GM12878 (cell line): ENCODE measurements around the gene SLC6A7.

Source experiments
- CREB1 ChIP-seq: IDR thresholded peaks from 2 replicates; pipeline ENCODE4 v1.6.1; 2012; ENCODE audit warnings: low read depth, mild to moderate bottlenecking, inconsistent platforms
- MTA2 ChIP-seq: fragments of 450-650 bp; IDR thresholded peaks from 2 replicates; pipeline ENCODE4 v1.6.1; 2016; ENCODE audit warnings: low read depth, mild to moderate bottlenecking, moderate library complexity
- NFIC ChIP-seq: IDR thresholded peaks from 2 replicates; pipeline ENCODE4 v1.6.1; 2012; ENCODE audit warnings: low read depth, mild to moderate bottlenecking, inconsistent platforms, low read length, moderate library complexity
- RELB ChIP-seq: fragments of 450-650 bp; IDR thresholded peaks from 2 replicates; pipeline ENCODE4 v1.6.1; 2017; ENCODE audit warnings: low read depth, mild to moderate bottlenecking, moderate library complexity
- TAF1 ChIP-seq: IDR thresholded peaks from 2 replicates; pipeline ENCODE4 v1.6.1; 2011; ENCODE audit warnings: mild to moderate bottlenecking, low read depth, low read length, borderline replicate concordance
- TF ChIP-seq, protein P1 (sequence below), 3 experiments: IDR thresholded peaks in 2 of 3; conservative IDR thresholded peaks in 1 of 3; 2 replicates each; pipeline ENCODE4 v1.5.1; 2011; ENCODE audit warnings: low read depth in 3 of 3, low read length in 3 of 3, mild to moderate bottlenecking in 3 of 3, control low read depth in 2 of 3, moderate library complexity in 2 of 3, inconsistent platforms in 1 of 3, mixed read lengths in 1 of 3; ENCODE audit not compliant: control insufficient read depth in 2 of 3, insufficient read depth in 1 of 3; ENCODE audit errors: extremely low read depth in 1 of 3

DNA sequence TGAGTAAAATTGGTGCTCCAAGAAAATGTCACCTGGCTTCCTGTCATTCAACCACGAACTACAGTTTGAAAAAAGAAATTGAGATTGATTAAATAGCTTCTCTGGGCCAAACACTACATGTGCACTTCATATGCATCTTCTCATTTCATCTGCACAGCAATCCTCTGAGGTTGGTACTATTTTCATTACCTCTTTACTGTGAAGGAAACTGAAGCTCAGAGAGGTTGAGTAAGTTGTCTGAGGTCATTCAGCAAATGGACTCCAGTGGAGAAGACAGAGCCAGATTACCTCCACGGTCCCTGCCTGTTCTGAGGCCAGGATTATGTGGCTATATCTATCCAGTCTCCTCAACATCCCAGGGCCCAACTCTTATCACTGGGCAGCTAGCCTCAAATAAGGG, 46.5 kb downstream of the SLC6A7 start:
- no peak for TF ChIP-seq TAF1
- TF ChIP-seq, protein P1, sequence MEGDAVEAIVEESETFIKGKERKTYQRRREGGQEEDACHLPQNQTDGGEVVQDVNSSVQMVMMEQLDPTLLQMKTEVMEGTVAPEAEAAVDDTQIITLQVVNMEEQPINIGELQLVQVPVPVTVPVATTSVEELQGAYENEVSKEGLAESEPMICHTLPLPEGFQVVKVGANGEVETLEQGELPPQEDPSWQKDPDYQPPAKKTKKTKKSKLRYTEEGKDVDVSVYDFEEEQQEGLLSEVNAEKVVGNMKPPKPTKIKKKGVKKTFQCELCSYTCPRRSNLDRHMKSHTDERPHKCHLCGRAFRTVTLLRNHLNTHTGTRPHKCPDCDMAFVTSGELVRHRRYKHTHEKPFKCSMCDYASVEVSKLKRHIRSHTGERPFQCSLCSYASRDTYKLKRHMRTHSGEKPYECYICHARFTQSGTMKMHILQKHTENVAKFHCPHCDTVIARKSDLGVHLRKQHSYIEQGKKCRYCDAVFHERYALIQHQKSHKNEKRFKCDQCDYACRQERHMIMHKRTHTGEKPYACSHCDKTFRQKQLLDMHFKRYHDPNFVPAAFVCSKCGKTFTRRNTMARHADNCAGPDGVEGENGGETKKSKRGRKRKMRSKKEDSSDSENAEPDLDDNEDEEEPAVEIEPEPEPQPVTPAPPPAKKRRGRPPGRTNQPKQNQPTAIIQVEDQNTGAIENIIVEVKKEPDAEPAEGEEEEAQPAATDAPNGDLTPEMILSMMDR (IDR thresholded peaks at IDR 0.05 in 2 of 3, conservative IDR thresholded peaks at IDR 0.05 in 1 of 3; ENCODE audit: control insufficient read depth in 2 of 3, extremely low read depth in 1 of 3, insufficient read depth in 1 of 3, low read depth in 3 of 3, low read length in 3 of 3) = no peak
- no peak for TF ChIP-seq RELB
- no peak for TF ChIP-seq NFIC
- TF ChIP-seq MTA2 = no peak
- TF ChIP-seq CREB1 = no peak
